Glomerular visceral epithelial cell (primary cell): ENCODE results near the gene CISTR.
"Not testable (repeated sequence)": the region's sequence is repeated elsewhere in the genome, so short reads cannot be mapped to it uniquely, and the experiment has no call there.

Experiments
- DNase-seq: peaks from one replicate; pipeline ENCODE4 v3.0.0-alpha.2; 2016; ENCODE audit errors: extremely low spot score

The CISTR gene

DNA sequence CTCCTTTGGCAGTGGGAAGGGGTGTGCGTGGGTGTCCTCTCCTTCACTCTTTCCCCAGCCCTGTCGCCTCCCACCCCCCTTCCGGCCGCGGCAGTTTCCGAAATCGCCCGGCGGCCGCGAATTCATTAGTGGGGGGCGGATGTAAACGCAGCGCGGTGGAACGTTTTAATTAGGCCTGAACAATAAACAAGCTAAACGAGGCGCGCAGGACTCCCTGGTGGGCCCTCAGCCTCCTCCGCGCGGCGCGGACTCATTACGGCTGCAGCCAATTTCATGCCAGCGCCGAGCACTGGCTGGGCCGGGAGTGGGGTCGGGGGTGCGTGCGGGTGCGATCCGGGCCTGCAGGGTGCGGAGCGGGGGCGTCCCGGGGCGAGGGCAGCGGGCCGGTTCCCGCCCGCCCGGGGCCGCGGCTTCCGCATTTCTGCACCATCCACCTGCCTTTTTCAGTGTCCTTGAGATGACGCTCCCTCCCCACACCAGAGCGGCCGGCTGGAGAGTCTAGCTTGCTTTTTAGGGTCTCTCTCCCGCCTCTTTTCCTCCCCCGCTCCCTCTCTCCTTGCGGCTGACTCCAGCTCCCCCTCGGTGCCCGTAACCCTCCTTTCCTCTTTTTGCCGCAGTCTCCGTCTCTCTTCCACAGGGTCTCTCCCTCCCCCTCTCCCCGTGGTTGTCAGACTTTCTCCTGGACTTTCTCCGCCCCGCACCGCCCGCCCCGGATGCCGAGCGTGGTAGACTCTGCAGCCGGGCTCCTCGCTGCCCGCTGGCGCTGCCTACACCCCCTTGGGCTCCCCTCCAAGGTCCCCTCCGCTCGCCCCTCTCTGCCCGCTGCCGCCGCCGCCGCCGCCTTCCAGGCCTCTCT, at the start of gene CISTR:
CISTR (minus strand) TSS at position 644 of the 856 bp plus-strand sequence.
- no peak for DNase-seq

DNA sequence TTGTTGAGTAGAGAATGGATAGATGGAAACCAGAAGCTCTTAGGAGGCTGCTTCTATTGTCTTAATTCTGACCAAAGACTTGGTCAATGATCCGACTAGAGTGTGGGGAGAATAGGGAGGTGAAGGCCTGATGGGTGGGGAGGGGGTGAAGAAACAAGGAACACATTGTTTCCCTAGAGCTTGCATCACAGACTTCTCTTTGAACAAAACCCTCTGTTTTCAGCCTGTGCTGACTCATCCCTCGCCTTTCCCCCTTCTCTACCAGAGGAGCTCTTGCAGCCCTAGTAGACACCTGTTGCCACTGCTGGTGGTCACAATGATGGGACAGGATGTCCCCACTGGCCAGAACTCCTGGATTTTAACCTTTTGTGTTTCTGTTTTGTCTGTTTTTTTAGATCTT, 46.8 kb upstream of the CISTR start:
- no peak for DNase-seq

DNA sequence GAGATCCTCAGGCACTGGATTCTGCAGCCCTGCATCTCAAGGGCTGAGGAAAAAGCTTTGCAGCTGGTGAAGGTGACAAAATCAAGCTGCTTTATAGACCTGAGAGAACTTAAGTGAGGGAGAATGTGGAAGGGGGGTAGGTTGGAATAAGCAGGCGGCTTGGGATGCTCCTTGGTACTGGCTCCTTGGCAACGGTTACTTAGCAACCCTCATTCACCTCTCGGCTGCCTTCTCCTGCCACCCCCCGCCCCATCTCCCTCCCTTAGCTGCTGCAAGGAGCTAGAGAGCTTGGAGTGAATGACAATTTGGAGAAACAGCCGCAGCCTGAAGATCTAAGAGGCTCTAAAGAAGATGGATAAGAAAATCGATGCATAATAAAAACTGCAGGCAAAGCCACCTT, 44.1 kb upstream of the CISTR start:
- no peak for DNase-seq

DNA sequence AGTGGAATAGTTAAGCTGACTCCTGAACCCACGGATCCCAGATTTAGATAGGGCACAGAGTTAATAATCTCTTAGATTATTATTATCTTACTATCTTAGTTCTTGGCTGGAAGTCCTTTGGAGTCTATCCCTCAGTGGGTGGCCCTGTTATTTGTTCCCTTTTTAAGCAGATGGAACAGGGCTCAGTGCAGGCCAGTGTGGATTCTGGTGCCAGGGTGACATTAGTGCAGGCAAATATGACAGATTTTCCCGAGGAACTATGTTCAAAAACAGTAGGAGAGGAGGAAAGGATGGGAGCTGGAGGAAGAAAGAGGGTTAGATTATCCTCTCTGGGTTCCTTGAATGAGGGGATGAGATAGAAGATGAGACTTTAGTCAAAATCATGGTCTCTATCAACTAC, 41.4 kb upstream of the CISTR start:
- no peak for DNase-seq

DNA sequence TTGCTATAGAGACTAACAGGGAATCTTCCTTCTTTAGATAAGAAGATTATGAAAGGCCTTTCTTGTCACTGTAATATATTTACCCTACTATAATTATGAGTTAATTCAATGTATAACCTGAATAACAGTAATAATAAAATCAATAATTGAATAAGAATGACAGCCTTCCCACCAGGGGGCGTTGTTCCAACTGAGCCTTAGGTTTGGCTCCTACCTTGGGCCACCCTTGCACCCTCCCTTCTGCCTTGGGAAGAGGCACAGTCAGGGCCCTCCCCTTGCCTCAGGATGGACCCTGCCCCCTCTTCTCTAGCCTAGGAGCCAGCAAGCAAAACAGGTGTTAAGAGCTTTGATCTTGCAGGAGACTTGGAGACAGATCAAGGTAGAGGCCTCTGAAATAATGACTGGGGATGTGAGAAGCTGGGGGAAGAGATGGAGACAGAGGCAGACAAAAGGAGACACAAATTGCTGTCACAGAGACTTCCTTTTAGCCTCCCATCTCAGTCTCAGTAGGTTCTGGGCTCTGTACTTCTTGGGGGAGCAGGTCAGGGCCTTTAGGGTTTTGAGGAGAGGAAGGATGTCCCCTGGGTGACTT, 40.1 kb upstream of the CISTR start:
- peak; percentile 28 for DNase-seq

DNA sequence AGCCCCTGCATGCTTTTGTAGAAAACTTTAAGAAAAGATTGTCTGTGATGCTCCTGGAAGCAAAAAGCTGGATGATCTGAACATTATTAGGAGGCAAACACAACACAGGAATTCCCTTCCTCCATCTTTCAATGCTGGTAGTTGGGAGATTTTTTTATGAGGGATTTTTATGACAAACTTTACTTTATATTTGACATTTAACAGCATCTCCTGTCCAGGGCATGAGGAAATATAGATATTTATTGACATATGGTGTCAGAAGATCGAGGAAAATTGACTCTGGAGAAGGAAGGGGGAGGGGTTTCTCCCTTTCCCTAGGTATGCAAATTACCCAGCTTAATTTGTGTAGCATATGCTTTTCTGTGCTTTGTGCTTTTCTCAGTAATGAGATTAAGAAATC, 37.8 kb upstream of the CISTR start:
- no peak for DNase-seq

DNA sequence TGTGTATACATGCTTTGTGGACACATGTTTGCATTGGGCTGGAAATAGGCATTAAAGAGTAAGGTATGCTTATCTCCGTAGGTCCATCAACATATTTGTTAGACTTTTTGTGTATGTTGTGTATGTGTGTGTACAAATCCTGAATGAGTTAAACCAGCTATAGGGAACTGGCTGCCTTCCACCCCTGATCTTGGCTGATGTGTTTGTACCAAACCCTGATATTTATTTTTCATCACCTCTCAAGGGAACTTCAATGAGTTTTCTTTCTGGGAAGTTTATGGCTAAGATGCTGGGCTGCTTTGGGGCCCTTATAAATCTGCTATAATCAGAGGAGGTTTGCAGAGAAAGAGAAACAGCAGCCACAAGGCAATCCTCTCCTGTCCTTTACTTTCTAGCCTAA, 37.1 kb upstream of the CISTR start:
- no peak for DNase-seq

DNA sequence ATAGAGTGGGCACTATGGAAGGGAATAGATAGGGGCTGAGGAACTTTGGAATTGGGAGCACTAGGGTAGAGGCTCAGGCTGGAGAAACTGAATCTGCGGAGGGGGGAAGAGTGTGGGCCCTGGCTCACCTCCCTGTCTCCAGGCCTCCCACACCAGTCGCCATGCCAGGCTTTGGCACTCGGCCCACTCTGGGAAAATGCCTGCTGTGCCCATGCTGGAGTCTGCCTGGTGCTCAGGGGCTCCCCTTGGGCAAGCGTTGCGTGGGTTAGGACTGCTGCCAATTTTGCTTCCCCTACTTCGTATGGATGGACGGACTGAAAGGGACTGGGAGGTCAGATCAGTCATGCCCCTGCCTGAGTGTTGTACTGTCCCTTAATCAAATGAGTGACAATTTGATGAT, 34.6 kb upstream of the CISTR start:
- no peak for DNase-seq

DNA sequence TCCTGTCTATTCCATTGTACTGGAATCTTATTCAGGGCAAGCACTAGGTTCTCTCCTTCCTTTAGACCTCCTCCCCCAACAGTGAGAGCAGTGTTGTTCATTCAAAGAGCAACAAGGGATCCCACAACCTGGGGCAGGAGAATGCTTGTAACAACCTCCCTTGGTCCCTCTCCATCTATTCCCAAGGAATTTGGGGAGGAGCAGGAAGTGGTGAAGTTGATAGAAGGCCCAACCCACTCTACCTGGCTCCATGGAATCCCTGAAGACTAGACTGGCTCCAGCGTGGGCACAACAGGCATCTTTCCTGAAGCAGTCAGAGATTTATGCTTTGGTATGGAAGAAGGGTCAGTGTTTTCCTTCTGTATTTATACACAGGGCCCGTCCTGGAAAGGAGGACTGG, 33.4 kb upstream of the CISTR start:
- no peak for DNase-seq

DNA sequence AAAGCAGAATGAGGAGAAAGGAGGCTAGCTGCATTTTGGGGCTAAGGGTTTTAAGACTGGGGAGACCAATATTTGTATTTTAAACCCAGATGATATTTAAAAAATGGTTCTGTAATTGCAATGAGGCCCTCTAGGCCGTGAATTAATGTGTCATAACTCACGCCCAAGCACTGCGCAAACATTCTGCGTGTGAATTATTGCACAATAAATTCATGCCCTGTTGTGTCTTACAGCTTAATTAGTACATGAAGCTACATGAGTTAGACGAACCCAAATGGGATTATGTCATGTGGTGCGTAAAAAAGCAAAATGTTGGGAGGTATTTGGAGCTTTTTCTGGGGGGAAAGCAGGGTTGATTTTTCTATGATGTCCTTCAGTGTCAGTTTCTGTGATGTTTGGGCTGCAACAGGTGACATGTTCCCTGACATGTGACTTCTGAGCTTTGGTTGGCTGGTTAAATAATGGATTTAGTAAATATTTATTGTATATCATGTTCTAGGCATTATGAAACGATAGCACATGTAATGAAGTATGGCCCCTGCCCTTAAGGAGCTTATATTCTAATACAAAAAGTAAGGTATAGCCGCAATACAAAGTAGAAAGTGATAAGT, 30.4 kb upstream of the CISTR start:
- DNase-seq: no peak

DNA sequence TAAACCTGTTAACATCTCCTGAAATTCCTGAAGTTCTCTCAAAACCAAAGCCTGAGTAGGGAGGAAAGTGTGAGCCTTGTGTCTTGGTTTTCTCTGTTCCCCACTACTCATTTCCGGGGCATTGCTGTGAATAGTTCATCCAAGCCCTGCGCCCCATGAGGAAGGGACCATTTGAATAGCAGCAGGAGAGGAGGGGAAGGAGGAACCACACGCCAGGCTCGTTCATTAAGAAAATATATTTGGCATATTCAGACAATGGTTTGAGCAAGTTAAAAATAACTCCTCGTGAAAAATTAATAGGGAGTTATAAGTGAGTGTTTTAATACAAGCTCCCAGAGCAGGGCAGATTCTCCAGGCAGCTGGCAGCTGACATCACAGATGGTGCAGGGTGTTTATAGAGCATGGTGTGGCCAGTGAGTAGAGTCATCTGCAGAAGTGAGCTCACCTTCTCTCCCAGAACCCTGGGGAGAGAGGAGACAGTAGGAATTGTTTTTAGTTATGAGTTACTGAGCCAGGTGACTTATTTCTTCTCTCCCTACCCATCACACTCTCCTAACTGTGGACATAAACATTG, 29.5 kb upstream of the CISTR start:
- DNase-seq: no peak

DNA sequence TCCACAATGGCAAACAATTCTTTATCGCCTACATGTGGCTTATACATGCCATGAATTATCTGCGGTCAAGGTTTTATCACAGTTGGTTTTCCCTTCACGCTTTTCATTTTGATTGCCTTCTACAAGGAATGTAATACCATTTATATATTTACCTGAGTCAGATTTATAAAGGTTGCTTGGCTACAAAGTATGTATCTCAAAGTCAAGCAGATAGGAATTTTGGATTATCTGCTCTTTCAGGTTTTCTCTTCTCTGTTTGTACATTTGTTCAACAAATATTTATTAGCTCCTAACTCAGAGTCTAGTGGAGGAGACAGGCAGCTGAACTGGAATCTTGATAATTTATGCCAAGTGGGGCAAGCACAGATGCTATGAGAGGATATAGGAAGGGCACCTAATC, 28.5 kb upstream of the CISTR start:
- DNase-seq: no peak

DNA sequence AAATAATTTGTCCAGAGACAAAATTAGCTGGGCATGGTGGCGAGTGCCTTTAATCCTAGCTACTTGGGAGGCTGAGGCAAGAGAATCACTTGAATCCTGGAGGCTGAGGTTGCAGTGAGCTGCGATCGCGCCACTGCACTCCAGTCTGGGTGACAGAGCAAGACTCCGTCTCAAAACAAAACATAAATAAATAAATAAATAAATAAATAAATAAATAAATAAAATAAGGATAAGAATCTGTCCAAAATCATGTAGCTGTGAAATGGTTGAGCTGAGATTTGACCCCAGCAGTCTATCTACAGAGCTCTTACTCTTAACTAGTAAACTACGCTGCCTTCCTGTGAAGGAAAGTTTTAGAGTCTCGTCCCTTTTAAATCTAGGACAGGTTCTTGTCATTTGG, 27.9 kb upstream of the CISTR start:
- not testable (repeated sequence) for DNase-seq

DNA sequence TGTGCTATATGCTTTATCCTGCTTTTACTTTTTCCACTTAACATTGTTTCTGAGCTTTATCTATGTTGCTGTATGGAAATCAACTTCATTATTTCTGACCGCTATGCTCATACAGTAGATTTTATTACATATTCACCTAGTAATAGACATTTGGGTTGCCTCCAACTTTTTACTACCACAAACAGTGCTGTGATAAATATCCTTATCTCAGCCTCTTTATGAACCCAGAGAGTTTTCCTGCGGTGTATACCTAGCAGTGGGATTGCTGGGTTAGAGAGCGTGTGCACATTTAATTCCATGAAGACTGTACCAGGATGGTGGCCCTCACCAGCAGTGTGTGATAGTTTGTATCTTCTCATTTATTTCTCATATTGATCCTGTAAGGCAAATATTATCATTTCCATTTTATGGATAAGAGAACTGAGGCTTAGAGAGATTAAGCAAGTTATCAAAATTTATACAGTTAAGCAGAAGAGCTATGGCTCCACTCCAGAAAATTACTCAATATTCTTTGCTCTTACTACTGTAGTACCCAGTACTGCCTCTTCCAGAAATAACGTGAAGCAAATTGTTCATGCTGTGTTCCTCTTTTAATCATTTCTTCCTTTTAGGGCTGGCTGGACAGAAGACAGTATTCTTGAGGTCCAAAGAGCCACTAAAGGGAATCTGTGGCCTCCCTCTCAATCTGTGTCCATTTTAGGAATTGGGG, 26.3 kb upstream of the CISTR start:
- DNase-seq: no peak

DNA sequence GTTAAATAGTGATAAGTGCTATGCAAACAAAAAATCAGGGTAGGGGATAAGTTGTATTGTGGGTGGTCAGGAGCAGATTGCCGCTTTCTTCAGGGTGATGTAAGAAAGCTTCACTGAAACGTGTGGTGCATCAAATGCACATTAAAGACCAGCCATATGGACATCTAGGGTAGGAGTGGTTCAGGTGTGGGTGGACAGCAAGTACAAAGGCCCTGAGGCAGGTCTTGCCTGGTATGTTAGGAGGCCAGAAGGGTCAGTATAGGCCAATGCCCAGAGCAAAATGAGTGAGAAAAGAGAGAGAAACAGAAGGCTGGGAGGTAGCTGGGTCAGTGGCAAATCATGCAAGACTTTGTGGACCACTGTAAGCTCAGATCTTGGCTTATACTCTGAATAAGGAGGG, 25.6 kb upstream of the CISTR start:
- no peak for DNase-seq

DNA sequence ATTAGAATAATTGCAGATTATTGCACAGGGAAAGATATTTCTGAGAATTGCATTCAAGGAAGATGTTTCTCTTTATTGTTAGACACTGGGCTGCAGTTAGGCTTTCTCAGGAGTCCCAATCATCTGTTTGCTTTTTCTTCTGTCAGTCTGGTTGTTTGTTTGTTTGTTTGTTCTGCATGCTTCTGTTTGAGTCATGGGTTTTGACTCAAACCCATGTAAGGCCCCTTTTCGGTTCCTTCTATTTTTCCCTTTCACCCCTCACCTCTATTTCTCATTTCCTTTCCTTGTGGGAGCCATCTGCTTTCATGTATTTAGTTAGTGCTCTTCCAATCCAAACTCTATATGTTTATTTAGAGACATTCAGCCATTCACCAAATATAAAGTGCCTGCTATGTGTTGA, 25.1 kb upstream of the CISTR start:
- no peak for DNase-seq

DNA sequence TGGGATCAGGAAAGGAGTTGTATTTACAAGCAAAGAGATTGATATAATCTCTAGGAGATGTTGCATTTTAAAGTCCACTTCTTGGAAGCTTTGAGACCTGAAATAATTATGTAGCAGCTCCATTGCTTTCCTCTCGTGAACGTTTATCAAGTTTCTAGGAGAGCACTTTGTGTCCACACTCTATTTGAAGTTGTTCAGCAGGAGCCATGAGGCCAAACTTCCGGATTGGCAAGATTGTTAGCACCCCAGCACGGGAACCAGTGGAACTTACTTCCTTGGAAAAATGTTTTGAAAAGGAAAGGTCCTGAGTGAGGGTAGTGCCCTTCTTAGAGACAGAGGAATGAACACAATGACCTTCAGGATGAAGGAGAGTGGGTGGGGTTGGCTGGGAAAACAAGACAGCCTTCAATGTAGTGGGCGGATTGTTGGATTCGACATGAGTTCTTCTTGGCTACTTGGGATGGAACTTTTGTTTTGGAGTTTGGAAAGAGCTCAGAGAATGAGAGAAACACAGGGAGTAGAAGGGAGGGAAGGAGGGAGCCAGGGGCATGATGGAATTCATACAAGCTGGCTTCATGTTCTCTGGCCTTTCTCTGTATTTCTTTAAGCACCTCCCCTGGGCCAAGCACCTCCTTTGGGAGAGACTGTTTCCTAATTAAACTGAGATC, 23.8 kb upstream of the CISTR start:
- DNase-seq: no peak

DNA sequence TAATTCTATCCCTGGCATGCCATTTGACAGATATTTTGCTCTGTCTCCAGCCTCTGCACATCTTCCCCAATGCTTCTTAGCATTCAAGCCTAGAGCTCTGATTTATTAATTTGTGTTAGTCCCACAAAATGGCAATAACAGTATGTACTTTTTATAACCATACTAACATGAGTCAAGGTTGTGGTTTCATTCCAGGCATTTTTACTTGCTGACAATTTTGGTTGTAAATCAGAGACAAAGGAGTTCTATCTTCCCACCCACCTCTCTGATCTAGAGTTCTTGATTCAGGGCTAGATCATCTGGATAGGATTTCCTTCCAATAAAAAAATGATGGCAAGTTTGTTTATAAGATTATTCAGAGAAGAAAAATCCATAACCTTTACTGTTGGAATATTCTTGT, 18.5 kb upstream of the CISTR start:
- peak; percentile 71 for DNase-seq

DNA sequence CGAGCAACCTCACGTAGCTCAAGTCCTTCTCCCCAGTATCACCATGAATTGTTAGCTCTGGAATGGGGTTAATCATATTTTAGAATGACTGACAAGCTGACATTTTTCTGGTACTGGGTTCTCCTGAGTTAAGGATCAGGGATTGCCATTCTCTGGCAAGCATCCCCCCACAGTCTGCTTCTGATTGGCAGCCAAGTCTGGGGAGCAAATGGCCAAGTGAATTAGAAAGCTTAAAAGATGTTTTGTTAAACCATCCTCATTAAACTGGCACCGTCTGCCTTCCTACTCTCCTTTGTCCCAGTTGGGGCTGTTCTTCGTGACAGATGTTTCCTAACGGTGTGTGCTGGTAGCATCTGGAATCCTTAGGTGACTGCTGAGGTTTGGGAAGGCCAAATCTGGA, 17.2 kb upstream of the CISTR start:
- DNase-seq: no peak

DNA sequence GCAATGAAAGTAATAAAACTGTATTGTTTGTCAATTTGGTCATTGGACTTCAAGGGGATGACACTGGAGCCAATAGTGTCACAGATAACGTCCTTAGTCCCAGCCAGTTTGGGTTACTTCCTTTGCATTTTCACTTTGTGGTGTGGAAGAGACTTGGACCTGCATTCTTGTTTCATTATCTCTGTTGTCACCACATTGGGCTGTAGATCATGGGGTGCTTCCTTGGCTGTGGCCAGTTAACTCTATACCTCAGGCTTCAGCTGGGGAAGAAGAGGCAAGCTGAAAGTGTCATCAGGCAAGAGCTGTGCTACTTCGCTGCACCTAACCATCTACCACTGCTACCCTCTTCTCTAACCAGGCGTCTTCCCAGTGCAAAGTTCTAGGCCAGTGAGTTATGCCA, 15.1 kb upstream of the CISTR start:
- DNase-seq: peak; percentile 33

DNA sequence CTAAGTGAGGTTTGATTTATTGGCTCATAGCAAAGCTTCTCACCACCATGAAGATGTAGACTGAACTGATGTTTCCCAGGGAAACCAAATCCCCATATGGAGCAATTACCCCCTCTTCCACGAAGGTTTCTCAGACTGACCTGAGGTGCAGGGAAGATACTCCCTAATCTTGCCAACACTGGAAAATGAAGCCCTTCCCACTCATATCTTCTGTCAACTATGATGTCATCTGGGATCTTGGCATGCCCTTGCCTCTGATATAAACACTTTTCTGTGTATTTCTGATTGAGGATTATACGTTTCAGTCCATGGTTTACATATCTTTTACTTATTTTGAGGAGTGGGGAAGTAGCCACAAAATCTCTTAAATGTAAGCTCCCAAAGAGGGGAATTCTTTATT, 14.1 kb upstream of the CISTR start:
- DNase-seq: no peak

DNA sequence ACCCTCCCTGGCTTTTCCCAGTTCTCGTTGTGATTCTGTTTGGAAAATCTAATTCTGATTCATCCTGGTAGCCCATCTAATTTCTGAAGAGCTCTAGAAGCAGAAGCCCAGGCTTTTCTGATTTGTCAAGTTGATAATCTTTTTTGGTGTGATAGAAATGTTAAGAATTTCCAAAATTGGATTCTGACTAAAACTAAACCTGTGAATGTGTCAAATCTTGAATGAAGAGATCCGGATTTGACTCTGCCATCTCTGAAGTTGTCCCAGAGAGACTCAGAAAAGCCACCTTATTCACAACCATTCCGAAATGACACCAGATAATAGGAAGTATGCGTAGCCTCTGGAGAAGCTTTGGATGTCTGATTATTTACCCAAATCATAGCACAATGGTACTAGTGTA, 12.8 kb upstream of the CISTR start:
- no peak for DNase-seq
